EH (cell line): ENCODE results near the gene BTN2A1.

Source experiments
- DNase-seq: peaks from one replicate; pipeline ENCODE4 v3.0.0-alpha.2; 2015; ENCODE audit warnings: low read depth

The BTN2A1 gene

GRCh38 chr6:26493258-26493657, 35.5 kb downstream of the BTN2A1 start:
- peak; percentile 39 for DNase-seq

GRCh38 chr6:26494117-26494516, 36.4 kb downstream of the BTN2A1 start:
- no peak for DNase-seq

- DNase-seq = no peak
Observed at GRCh38 chr6:26495281-26495680, 37.5 kb downstream of the BTN2A1 start.

- no peak for DNase-seq
Observed at GRCh38 chr6:26497610-26498009, 39.9 kb downstream of the BTN2A1 start.

GRCh38 chr6:26500102-26500501, 42.3 kb downstream of the BTN2A1 start, which contains the start of gene BTN1A1:
BTN1A1 (plus strand) TSS chr6:26500303; CDS start chr6:26501287, 984 bp downstream.
- no peak for DNase-seq

- DNase-seq = peak; percentile 8
Observed at GRCh38 chr6:26501482-26501986, 43.8 kb downstream of the BTN2A1 start.

- DNase-seq = no peak
Observed at GRCh38 chr6:26502165-26502564, 44.4 kb downstream of the BTN2A1 start.

- DNase-seq = no peak
Observed at GRCh38 chr6:26502626-26503025, 44.9 kb downstream of the BTN2A1 start.

GRCh38 chr6:26507658-26508057, 49.9 kb downstream of the BTN2A1 start:
- DNase-seq = no peak

- DNase-seq = peak; percentile 17
Observed at GRCh38 chr6:26511033-26511432, 53.3 kb downstream of the BTN2A1 start.

GRCh38 chr6:26514984-26515383, 57.2 kb downstream of the BTN2A1 start:
- DNase-seq = no peak

- no peak for DNase-seq
Observed at GRCh38 chr6:26516481-26517427, 59.0 kb downstream of the BTN2A1 start.
